NCI-H1048 (cell line): ENCODE results near the gene LAPTM5.

Experiments
- DNase-seq: peaks from one replicate; lab custom pipeline; 2025; lab: John Stamatoyannopoulos, UW

Gene LAPTM5

DNA sequence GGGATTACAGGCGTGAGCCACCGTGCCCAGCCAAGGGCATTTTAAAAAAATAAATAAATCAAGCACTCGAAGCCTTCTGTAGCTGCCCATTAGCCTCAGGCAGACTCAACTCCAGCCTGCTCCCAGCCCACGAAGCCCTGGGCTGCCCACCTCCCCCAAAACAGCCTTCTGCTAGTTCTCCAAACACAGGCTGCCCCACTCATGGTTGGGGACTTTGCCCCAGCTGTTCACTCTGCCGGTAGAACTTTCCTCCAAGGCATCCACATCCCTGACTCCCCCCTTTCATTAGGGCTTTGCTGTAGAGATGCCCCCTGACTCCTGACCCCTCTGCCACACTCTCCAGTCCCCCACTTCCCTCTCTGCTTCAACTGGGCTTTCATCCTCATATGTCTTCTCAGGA lies 29.7 kb upstream of the LAPTM5 start:
- no peak for DNase-seq

DNA sequence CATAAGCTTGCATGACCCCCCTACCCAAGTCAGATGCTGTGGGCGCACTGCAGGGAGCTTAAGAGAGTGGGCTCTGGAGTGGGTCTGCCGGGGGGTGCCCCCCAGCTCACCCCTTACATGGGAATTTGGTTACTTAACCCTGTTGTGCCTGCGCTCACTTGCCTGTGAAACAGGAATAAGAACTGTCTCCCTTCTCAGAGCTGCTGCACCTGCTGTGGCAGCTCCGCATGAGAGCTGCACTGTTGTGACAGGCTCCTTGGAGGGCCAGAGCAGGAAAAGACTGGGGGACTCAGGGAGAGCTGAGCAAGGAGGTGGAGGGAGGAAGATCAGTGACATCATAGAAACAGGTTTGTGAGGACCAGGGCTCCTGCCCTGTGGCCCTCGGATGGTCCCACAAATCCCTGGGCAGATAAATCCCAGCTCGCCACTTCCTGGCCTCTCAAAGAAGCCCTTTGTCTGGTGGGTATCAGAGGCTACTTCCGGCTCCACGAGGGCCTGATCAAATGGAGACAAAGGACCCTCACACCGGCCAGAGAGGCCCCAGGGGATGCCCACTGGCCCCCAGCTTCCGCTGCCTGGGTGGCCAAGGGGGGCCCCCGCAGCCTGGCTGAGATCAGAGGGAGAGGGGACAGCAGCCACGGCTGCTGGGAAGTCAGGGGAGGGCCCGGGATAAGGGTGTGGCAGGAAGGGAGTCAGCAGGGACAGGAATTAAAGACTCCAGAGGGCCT lies 28.9 kb upstream of the LAPTM5 start:
- DNase-seq = no peak

DNA sequence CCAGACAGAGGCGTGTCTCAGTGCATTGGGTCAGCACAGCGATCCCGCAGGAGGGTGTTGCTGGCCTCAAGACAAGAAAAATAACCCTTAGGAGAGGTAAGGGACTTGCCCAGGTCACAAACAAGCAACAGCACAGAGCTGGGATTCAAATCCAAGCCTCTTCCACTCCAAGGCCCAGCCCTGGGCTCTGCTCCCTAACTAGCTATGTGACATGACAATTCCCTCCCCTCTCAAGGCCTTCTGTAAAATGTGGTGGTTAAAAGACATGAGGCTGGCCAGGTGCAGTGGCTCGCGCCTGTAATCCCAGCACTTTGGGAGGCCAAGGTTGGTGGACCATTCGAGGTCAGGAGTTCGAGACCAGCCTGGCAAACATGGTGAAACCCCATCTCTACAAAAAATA lies 28.1 kb upstream of the LAPTM5 start:
- DNase-seq = no peak

DNA sequence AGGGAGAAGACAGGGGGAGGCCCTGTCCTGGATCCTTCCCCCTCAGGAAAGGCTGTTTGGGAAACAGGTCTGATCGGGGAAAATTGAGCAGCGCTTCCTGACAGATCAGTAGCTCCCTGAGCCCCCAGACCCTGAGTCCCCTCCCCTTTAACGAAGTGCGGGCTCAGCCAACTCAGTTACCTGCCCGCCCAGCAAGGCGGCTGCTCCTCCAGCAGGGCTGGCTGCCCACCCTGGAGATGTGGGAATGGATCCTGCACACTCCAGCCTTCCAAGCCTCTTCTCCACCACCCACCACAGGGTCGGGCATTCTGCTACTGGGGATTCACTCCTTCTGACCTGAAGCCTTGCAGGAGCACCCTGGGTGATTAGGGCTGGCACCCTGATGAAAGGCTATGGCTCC lies 27.6 kb upstream of the LAPTM5 start:
- no peak for DNase-seq

DNA sequence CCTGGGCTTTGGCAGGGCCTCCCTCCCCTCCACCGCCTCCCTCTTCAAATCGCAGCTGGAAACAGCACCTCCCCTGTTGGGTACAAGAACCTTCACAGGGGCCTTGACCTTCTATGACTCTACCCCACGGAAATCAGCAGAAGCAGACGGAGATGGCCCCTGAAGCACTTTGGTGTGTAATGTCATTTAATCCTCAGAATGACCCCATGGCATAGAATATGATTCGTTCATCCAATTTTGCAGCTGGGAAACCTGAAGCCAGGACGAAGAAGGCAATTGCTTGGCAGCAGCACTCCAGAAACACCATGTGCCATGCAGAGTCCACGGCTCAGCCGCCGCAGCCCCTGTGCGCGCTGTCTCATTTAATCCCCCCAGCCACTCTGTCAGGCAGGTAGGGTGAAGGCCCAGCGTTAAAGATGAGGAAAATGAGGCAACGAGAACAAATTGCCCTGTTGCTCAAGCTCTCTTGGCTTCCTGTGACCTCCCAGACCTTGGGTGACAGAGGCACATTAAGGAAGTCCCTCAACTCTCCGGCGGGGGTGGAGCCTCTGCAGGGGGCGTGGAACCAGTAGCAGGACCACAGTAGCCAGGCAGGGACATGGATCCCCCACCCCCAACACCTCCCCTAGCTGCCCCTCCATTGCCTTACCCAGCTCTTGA lies 25.8 kb upstream of the LAPTM5 start:
- DNase-seq = no peak

DNA sequence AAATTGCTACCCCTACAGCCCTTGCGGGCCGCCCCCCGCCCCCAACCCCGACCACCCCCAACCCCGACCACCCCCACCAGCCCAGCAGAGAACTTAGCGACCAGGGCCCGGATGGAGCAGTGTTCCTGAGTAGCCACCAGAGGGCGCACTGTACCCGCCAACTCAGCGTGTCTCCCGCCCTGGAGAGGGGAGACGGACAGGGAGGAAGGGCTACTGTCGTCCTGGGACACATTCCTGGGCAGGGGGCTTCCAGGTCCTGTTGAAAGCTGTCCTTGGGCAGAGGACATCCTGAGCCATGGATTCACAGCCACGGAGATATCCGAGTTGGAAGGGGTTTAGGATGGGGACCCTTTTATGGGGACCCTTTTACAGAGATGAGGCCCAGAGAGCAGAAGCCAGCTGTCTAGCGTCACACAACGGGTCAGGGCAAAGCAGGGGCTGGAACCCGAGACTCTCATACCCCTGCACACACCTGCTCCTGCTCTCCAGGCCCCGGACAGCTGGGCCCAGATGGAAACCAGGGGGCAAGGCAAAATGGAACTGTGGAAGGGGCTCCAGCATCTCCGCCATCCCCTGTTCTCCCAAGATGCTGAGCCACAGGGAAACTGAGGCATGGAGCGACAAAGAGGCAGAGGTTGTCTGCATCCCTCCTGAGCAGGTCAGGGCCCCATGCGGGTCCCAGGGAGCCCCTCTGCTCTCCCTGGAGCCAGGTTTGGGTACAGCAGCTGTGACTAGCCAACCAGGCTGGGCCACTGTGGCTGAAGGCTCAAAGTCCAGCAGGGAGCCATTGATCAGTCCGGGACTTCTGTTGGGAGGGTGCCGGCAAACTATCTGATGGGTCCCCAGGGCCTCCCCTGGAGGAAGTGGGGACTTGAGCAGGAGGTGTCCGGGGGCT lies 25.0 kb upstream of the LAPTM5 start:
- no peak for DNase-seq

DNA sequence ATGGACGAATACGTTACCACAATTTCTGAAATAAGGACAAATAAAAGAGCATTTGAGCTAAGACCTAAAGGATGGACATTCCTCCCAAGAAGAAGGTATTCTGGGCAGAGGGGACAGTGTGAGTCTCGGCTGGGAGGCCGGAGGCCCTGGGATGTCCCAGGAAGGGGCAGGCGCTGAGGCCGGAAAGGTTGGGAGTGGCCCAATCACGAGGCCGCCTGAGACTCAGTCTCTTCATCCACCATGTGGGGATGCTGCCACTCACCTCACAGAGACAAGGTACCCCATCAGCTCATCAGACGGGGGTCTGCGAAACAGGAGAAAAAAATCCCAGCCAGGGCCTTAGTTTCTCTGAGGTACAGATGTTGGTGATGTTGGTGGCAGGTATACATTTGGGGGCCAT lies 24.3 kb upstream of the LAPTM5 start:
- DNase-seq = no peak

DNA sequence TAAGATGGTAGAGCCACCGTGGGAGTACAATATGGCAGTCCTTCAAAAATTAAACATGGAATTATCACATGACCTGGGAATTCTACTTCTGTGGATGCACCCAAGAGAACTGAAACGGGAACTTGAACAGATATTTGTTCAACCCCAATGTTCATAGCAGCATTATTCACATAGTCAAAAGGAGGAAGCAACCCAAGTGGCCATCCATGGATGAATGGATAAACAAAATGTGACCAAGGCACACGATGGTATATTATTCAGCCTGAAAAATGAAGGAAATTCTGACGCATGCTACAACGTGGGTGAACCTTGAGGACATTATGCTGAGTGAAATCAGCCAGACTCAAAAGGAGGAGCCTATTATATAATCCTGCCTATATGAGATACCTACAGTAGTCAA lies 22.8 kb upstream of the LAPTM5 start:
- DNase-seq = no peak

DNA sequence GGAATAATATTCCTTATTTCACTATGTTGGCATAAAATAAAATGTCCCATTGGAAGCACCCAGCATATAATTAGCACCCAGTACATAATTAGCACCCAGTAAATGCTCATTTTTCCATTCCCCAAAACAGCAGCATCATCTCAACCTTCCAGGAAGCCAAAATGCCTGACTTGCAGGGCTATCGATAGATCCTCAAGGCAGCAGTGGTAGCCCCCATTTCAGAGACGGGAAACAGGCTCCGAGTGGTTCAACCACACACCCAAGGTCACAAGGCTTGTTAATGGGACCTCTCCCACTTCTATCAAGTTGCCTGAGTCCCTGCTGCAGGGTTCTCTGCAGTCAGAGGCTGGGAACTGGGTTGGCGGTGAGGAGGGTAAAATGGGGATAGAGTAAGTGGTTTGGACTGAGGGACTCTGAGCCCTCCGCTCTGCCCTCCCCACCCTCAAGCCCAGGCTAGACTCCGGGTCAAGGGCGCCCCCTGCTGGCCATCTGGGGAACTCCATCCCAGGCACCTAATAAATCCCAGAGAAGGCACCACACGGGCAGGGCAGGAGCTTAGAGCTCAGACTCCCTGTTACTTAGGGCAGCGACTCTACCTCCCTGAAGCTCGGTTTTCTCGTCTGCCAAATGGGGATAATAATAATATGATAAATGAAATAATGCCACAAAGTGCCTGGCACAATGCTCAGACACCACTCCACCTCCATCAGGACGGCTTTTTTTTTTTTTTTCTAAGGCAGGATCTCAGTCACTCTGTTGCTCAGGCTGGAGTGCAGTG lies 21.9 kb upstream of the LAPTM5 start:
- DNase-seq = peak; percentile 51

DNA sequence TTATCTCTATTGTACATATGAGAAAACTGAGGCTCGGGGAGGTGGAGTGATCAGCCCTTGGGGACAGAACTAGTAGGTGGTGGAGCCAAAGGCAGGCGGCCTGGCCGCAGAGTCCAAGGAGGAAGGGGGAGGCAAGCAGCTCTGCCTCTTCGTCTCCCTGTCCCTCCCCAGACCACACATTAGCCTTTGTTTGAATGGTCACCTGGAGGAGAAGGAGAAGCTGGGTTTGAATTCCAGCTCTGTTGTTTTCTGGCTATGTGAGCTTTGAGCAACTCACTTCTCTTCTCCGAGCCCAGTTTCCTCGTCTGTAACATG lies 21.4 kb upstream of the LAPTM5 start:
- DNase-seq = no peak

DNA sequence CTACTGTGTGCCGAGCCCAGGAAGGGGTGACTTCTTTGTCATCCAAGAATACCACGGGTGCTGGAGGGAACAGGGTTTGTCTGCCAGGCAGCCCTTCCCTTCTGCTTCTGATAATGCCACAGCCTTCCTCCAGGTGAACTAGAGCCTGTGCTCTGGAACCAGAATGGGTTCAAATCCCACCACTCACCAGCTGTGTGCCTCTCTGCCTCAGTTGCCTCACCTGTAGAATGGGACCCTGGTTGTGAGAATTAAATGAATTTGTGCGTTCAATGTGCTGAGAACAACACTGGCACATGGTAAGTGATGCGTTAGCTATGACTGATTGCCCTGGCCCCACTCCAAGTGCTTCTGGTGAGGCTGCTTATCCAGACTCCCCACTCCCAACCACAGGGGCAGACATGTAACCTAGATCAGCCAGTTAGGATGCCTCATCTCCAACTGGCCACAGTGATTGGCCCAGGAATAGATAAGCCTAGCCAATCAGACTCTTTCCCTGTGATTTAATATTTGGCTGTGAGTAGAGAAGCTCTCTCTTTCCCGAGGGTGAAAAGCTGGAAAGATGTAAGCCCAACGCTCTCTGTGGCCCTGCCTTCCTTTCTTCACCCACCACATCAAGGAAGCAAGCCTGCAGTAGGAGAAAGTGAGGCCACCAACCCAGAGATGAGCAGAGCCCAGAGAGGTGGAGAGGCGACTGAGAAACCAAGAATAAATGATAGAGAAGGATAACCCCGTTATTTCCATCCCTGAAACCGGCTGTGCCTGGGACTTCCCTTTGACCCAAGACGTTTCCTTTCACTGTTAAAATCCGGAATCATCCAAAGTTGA lies 20.8 kb upstream of the LAPTM5 start:
- peak; percentile 53 for DNase-seq

DNA sequence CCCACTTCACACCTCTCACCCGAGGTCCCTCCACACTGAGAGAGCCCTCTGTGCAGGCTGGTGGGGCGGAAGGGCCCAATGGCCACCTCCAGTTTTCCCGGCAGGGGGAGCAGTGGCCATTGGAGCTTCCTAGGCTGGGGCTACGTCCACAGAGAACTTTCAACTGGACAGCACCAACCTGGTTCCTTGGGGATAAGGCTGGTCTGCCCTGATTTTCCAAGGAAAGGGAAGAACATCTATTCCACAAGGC lies 20.3 kb upstream of the LAPTM5 start:
- DNase-seq = no peak

DNA sequence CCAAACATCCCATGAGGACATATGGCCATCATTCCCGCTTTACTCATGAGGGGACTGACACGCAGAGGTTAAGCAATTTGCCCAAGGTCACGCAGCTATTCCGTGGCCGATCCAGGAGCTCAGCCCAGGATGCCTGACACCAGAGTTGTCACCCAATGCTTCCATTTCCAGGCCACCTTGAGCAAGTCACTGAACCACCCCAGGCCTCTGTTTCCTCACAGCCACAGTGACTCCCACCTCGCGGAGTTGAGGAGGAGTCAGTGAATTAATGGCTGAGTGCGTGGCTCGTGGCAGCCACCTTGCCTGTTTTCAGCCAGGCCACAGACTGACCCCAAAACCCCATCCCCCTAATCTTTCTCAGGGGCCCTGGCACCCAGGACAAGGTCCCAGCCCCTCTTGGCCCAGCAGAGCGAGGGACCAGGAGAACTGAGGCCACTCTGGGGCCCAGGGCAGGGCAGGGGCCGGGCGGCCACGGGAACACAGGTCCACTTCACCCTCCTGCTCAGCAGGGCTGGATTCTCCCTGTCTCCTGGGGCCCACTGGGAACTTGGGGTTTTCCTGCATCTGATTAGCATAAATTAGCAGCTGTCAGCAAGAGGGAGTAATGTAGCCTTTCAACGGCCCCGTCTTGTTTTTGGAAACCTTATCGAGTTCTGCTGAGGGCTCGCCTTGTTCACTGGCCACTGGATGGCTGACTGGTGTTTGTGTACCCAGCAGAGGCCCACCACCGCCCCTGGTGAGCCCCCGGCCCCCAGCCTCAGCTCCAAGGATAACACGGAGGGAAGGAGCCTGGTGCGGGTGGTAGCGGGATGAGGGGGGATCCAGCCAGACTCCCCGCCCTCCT lies 19.7 kb upstream of the LAPTM5 start:
- no peak for DNase-seq

DNA sequence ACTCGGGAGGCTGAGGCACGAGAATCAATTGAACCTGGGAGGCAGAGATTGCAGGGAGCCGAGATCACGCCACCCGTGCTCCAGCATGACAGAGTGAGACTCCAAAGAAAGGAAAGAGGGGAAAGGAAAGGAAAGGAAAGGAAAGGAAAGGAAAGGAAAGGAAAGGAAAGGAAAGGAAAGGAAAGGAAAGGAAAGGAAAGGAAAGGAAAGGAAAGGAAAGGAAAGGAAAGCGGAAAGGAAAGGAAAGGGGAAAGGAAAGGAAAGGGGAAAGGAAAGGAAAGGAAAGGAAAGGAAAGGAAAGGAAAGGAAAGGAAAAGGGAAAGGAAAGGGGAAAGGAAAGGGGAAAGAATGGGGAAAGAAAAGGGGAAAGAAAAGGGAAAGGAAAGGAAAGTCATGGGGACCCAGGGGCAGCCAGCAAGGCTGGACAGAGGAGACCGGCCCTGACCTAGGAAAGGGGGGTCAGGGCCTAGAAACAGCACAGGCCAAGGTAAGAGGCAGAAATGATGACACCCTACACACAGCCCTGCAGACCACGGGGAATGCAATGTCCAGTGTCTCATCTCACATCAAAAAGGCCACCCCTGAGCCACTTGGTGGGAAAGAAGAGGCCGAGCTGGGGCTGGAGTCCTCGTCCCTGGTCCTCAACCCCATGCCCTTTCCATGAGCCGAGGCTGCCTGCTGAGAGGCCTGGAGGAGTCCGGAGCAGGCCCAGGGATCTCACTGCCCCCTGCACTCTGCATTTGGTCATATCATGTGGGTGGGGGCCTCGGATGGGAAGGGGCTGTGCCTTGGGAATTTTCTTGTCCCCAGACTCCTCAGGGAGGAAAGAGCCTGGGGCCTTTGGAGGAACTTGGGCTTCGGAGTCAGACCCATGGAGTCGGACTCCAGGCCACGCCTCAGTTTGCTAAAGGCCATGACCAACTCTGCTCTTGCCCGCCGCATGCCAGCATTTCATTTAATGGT lies 18.8 kb upstream of the LAPTM5 start:
- DNase-seq = no peak

DNA sequence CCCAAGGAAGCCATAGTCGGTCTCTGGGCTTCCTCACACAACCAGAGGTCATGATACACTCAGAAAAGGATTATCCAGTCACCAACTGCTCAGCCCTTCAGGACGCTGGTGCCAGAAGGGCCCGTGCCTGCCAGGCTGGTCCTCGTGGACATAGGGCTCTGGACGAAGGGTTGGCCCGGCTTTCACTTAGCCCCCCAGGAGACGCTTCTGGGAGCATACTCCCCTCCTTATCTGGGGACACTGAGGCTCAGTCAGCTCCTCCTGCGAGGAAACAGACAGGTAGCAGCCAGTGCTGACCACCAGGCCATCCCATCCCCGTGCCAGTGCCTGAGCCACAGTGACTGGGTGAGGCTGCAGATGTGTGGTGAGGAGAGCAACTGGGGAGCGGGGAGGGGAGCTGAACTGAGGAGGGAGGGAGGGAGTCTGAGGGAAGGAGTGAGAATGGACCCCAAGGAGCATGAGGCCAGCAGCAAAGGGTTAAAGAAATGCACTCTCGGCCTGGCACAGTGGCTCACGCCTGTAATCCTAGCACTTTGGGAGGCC lies 17.9 kb upstream of the LAPTM5 start:
- DNase-seq = no peak

DNA sequence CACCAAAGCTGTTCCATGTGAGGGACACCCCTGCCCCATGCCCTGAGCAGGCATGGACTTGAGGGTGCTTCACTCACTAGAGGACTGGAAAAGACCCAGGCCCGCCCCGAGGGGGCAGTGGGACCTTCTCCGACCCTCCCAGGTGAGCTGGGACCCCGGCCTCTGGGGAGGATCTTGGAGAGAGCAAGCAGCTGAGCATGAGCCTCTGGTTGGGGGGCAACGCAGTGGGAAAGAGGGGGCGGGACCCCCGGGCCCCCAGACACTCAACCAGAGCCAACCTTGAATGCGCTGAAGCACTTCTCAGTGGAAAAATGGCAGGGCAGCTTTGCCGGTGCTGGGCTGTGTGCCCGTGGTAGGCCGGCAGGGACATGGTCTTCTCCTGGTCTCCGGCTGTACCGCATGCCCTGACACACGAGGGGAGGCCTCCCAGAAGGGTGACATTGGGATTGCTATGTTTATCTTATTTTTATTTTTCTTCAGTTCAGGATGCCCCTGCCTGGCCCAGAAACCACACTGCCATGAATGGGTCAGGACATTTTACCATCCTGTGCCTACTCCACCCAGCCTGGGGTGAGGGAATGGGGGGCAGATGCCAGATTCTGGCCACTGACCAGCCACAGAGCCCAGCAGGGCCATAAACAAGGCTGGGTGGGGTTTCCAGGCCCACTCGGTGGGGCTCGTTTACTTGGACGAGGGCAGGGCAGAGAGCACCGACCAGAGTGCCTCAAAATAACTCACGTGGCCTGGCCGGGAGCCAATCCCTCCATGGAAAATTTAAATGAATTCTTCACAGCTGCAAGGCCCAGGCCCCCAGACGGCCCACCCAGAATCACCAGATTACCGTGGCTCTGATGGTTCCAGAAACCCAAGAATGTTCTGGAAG lies 17.2 kb upstream of the LAPTM5 start:
- DNase-seq = no peak

DNA sequence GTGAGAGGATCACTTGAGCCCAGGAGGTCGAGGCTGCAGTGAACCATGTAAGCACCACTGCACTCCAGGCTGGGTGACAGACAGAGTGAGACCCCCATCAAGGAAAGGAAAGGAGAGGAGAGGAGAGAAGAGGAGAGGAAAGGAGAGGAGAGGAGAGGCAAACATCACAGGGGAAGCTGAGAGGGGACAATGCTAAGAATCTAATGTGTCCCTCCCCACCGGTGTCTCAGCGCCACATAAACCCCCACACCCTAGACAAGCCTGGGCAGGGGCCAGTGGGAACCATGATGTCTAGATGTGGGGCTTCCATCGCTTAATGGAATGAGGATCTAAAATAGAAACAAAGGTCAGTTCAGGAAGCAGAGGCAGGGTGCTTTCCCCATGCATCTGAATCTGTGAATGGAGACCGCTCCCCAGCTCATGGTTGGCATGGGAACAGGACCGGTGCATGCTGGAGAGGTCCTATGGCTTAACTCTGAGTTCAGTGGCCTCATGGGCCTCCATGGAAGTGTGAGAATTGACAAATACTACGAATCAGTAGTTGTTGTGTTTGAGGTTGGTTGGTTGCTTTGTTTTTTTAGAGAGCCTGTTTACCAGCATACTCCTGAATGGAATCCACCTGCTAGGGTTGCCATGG lies 16.3 kb upstream of the LAPTM5 start:
- DNase-seq = no peak

DNA sequence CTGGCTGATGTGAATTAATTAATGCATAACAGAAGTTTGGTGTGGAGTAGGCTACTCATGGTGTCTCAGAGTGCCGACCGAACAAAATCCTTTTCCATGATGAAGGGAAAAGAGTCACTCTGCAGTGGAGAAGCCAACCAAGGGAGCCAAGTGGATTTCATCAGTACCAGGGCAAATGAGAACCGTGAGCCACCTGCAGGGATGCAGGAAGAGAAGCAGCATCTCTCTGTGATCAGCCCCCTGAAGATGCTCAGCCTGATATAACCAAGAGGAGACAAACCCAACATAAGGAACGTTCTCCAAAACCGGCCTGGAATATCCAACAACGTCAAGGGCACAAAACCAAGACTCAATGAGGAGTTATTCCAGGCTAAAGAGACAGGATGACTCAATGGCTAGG lies 13.4 kb upstream of the LAPTM5 start:
- no peak for DNase-seq
